ENCODE measurements around the gene ADCY10. TPM values are rescaled to one million over a fixed set of nuclear protein-coding genes. Genes with fewer than 3 reads are reported as not detected.

Gene ADCY10
- total RNA-seq, 2 donors from 2014 or later, result 0.05 to 1.4 TPM

DNA sequence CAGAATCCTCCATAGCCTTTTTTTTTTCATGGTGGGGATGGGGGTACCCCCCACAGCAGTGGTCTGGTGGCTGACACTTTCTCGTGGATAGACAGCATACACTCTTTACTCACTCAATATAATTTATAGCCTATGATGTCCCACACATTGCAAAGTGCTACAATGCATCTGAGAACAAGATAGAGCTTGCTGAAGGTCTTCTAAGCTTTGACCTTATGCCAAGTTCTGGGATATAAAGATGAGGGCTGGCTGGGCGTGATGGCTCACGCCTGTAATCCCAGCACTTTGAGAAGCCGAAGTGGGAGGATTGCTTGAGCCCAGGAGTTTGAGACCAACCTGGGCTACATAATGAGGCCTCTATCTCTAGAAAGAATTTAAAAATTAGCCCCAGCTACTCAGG lies 114.2 kb downstream of the ADCY10 start:
- H3K4me1 ChIP-seq (replicated peaks), result peaks cover 9% of the 10 kb centered on the region
- intact Hi-C loops (cut with DNase I), result loop anchor here (5.0 to 10.0 kb wide), 2 partner anchors 245 to 283 kb away; partner anchors contain the start of gene CREG1
- TF ChIP-seq POLR2A (IDR thresholded peaks at IDR 0.05), result no peak
- TF ChIP-seq POLR2AphosphoS5 (IDR thresholded peaks at IDR 0.05), result peak; percentile 45
- no peaks in the 10 kb centered on the region for H3K27me3 ChIP-seq (replicated peaks; ENCODE audit: insufficient read depth)
- no peaks in the 10 kb centered on the region for H3K36me3 ChIP-seq
- no peak for DNase-seq (ENCODE audit: low spot score)
- H3K27ac ChIP-seq, result no peak overlapping the region
- 14% methylated on average over 4 of the region's 4 CpGs for WGBS
- H3K4me3 ChIP-seq, result no peak overlapping the region
- no peaks in the 10 kb centered on the region for H3K9me3 ChIP-seq

DNA sequence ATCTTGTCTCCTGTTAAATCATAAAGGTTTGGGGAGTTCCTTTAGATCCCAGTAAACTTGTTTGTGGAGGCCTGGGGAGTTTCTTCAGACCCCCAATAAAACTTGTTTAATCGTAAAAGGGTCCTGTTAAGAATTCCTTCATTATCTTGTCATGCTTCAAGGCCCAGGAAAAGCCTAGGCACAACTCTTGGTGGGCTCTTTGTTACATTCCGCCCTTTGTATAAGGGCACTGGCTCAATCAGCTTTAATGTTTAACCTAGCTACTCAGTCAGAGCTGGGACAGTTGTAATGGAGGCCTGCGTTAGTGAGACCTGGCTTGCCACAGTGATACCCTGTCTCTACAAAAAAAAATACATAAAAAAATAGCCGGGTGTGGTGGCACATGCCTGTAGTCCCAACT lies 115.0 kb downstream of the ADCY10 start:
- TF ChIP-seq POLR2A (IDR thresholded peaks at IDR 0.05), result no peak
- TF ChIP-seq, protein P1, sequence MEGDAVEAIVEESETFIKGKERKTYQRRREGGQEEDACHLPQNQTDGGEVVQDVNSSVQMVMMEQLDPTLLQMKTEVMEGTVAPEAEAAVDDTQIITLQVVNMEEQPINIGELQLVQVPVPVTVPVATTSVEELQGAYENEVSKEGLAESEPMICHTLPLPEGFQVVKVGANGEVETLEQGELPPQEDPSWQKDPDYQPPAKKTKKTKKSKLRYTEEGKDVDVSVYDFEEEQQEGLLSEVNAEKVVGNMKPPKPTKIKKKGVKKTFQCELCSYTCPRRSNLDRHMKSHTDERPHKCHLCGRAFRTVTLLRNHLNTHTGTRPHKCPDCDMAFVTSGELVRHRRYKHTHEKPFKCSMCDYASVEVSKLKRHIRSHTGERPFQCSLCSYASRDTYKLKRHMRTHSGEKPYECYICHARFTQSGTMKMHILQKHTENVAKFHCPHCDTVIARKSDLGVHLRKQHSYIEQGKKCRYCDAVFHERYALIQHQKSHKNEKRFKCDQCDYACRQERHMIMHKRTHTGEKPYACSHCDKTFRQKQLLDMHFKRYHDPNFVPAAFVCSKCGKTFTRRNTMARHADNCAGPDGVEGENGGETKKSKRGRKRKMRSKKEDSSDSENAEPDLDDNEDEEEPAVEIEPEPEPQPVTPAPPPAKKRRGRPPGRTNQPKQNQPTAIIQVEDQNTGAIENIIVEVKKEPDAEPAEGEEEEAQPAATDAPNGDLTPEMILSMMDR (IDR thresholded peaks at IDR 0.05), result no peak
- no peak for TF ChIP-seq POLR2AphosphoS5 (IDR thresholded peaks at IDR 0.05)
- no peak overlapping the region for H3K4me3 ChIP-seq
- 55% methylated on average over 4 of the region's 4 CpGs for WGBS
- no peaks in the 10 kb centered on the region for H3K27me3 ChIP-seq (replicated peaks; ENCODE audit: insufficient read depth)
- intact Hi-C loops (cut with DNase I), result no loop called here
- no peaks in the 10 kb centered on the region for H3K9me3 ChIP-seq
- no peak overlapping the region for H3K27ac ChIP-seq
- no peaks in the 10 kb centered on the region for H3K36me3 ChIP-seq
- no peak for DNase-seq (ENCODE audit: low spot score)
- peaks cover 9% of the 10 kb centered on the region for H3K4me1 ChIP-seq (replicated peaks)

DNA sequence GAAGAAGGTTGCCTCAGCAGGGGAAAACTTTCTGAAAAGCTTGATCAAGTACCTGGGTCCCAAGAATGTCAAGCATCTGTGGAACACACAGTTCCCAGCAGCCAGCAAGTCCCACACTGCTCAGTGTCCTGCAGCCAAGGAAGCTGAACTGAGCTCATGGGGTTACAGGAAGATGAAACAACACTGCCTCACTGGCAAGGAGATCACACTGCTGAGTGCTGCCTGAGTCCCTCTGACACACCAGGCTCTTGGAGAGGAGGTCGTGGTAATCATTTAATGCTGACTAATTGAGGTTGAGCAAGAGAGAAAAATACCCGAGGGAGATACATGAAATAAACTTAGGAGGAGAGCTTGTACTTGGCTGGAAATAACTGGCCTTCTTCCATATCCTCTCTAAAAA lies 116.9 kb downstream of the ADCY10 start:
- Histone ChIP-seq H3K9me3 (no peaks in the 10 kb centered on the region), H3K4me1 (replicated peaks) (peaks cover 9% of the 10 kb centered on the region), H3K27me3 (replicated peaks; ENCODE audit: insufficient read depth) (no peaks in the 10 kb centered on the region), H3K4me3 (no peak overlapping the region), H3K36me3 (no peaks in the 10 kb centered on the region), H3K27ac (peak overlapping the region; percentile 10 to 62)
- 6% methylated on average over 2 of the region's 2 CpGs for WGBS
- TF ChIP-seq POLR2AphosphoS5 (IDR thresholded peaks at IDR 0.05), result peak; percentile 89
- TF ChIP-seq, protein P1 (IDR thresholded peaks at IDR 0.05), result no peak
- intact Hi-C loops (cut with DNase I), result no loop called here
- peak; percentile 80 for DNase-seq (ENCODE audit: low spot score)

DNA sequence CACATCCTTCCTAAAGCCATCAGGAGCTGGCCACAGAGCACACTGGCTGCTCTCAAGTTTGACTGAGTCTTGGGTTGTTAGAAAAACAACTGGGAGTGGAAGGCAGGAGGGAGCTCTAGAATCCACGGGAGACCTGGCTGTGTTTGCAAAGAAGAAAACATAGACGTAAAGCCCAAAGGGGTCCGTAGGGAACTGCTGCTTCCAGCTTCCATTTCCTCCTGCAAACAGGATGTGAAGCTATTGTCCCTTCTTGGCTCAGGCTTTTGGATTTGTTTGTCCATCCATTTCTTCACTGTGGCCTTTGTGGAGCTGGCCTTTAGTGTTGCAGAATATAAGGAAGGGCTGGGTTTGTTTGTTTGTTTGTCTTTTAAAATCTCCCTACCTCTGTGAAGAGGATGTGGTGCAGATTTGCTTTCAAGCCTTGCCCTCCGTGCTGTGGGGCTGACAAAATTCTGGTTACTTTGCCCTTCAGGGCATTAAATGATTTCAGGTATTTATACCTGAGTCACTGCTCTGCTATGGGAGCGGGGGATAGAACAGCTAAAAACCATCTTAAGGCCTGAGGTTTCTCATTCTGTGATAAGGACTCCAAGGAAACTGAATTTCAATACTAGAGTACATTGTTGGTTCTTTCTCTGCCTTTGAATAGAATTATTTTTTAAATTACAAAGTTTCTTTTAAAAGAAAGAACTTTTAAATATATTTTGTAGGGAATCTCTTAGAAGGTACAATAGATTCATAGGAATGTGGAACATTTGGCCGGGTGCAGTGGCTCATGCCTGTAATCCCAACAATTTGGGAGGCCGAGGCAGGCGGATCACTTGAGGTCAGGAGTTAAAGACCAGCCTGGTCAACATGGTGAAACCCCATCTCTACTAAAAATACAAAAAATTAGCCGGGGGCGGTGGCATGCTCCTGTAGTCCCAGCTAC lies 117.9 kb downstream of the ADCY10 start:
- Histone ChIP-seq H3K36me3 (no peaks in the 10 kb centered on the region), H3K9me3 (no peaks in the 10 kb centered on the region), H3K4me1 (replicated peaks) (peaks cover 9% of the 10 kb centered on the region), H3K27ac (peak overlapping the region; percentile 41 to 62), H3K4me3 (no peak overlapping the region), H3K27me3 (replicated peaks; ENCODE audit: insufficient read depth) (no peaks in the 10 kb centered on the region)
- DNase-seq (ENCODE audit: low spot score), result no peak
- intact Hi-C loops (cut with DNase I), result no loop called here
- WGBS, result 61% methylated on average over 10 of the region's 10 CpGs
- TF ChIP-seq POLR2A (IDR thresholded peaks at IDR 0.05) (no peak), POLR2AphosphoS5 (IDR thresholded peaks at IDR 0.05) (no peak)
- TF ChIP-seq, protein P1 (IDR thresholded peaks at IDR 0.05), result no peak

DNA sequence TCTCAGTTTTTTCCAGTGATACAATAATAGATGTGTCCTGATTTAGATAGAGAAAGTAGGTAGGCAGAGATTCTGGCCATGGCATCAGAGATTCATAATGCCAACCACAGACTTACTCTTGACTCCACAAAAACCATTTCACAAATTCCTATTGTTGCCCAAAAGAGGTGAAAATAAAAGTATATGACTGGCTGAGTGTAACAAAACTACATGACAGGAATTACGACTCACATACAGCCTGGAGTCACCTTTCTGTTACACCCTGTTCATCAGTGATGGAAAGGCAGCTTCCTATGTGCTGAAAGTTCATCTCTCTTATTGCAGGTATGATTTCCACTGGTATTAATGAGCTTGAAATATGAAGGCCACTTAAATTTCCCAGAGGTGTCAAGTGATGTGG lies 119.9 kb downstream of the ADCY10 start:
- no peaks in the 10 kb centered on the region for H3K9me3 ChIP-seq
- H3K4me3 ChIP-seq, result no peak overlapping the region
- H3K36me3 ChIP-seq, result no peaks in the 10 kb centered on the region
- WGBS, result 100% methylated on average over 1 of the region's 1 CpG
- intact Hi-C loops (cut with DNase I), result no loop called here
- H3K27ac ChIP-seq, result no peak overlapping the region
- H3K27me3 ChIP-seq (replicated peaks; ENCODE audit: insufficient read depth), result no peaks in the 10 kb centered on the region
- no peak for DNase-seq (ENCODE audit: low spot score)
- no peak for TF ChIP-seq POLR2AphosphoS5 (IDR thresholded peaks at IDR 0.05)
- no peak for TF ChIP-seq POLR2A (IDR thresholded peaks at IDR 0.05)
- TF ChIP-seq, protein P1 (IDR thresholded peaks at IDR 0.05), result no peak
- peaks cover 9% of the 10 kb centered on the region for H3K4me1 ChIP-seq (replicated peaks)
